H1 (cell line): ENCODE data around the gene FAM227B. TPM values are rescaled to one million over a fixed set of nuclear protein-coding genes. Genes with fewer than 3 reads are reported as not detected.

Experiments used
- CTCF ChIA-PET: fragments of 300-600 bp; sonication (Branson Sonifier 250); formaldehyde crosslinking; loops from one replicate; lab custom pipeline; 2021; ENCODE audit not compliant: partially characterized antibody; lab: Charles Lee
- POLR2A ChIA-PET: fragments of 300-600 bp; sonication (Branson Sonifier 250); formaldehyde crosslinking; loops from one replicate; lab custom pipeline; 2021; ENCODE audit warnings: inconsistent platforms; ENCODE audit not compliant: partially characterized antibody; lab: Charles Lee
- DNase-seq, 2 experiments: peaks; one replicate each; pipeline versions ENCODE4 v3.0.0 to v3.0.0-alpha.2; 2010 to 2022; ENCODE audit warnings: low spot score in 2 of 2, low read depth in 1 of 2, mixed read lengths in 1 of 2
- FAIRE-seq: peaks from 2 replicates; lab custom pipeline; 2011; peaks lifted over from hg19 to GRCh38; lab: Jason Lieb, UNC
- H2AFZ ChIP-seq: 2 replicates; pipeline ENCODE4 v1.8.1; 2012; ENCODE audit warnings: low read length, inconsistent platforms
- H2AK5ac ChIP-seq: 2 replicates; pipeline ENCODE4 v1.6.1; 2013; ENCODE audit warnings: low read depth, low read length
- H2BK120ac ChIP-seq: replicated peaks from 2 replicates; pipeline ENCODE3; 2013; ENCODE audit warnings: low read depth, low read length, inconsistent platforms
- H2BK12ac ChIP-seq: 2 replicates; pipeline ENCODE4 v1.6.1; 2013; ENCODE audit warnings: low read depth, low read length
- H2BK15ac ChIP-seq: 2 replicates; pipeline ENCODE4 v1.6.1; 2013; ENCODE audit warnings: low read length
- H2BK20ac ChIP-seq: 2 replicates; pipeline ENCODE4 v1.6.1; 2013; ENCODE audit warnings: low read length
- H2BK5ac ChIP-seq: 2 replicates; pipeline ENCODE4 v1.6.1; 2013; ENCODE audit warnings: low read depth, low read length
- H3K14ac ChIP-seq: 2 replicates; pipeline ENCODE4 v1.6.1; 2013; ENCODE audit warnings: inconsistent platforms; ENCODE audit not compliant: insufficient read length
- H3K18ac ChIP-seq: 2 replicates; pipeline ENCODE4 v1.6.1; 2013; ENCODE audit warnings: low read length; ENCODE audit errors: extremely low read depth
- H3K23ac ChIP-seq: 2 replicates; pipeline ENCODE4 v1.6.1; 2013; ENCODE audit warnings: inconsistent platforms; ENCODE audit not compliant: insufficient read length
- H3K23me2 ChIP-seq: 2 replicates; pipeline ENCODE4 v1.6.1; 2013; ENCODE audit warnings: low read depth, low read length
- H3K27ac ChIP-seq: 2 replicates; pipeline ENCODE4 v1.6.1; 2011; ENCODE audit warnings: low read depth, low read length, inconsistent platforms
- H3K27me3 ChIP-seq, 4 experiments: replicated peaks in 1 of 4; 1 replicate in 1 of 4; 2 replicates in 3 of 4; pipeline versions ENCODE4 v1.6.1 to v1.8.1; 2011 to 2013; ENCODE audit warnings: low read length in 3 of 4, mild to moderate bottlenecking in 3 of 4, inconsistent platforms in 2 of 4, mixed read lengths in 2 of 4, moderate library complexity in 1 of 4; ENCODE audit not compliant: control insufficient read depth in 3 of 4, insufficient read depth in 3 of 4; ENCODE audit errors: extremely low read depth in 1 of 4
- H3K36me3 ChIP-seq, 4 experiments: 2 replicates each; pipeline versions ENCODE4 v1.6.1 to v1.8.1; 2011 to 2013; ENCODE audit warnings: mild to moderate bottlenecking in 4 of 4, low read length in 3 of 4, moderate library complexity in 2 of 4, control low read depth in 1 of 4, inconsistent platforms in 1 of 4; ENCODE audit not compliant: insufficient read depth in 4 of 4, control insufficient read depth in 2 of 4
- H3K4ac ChIP-seq: replicated peaks from 2 replicates; pipeline ENCODE3; 2013; ENCODE audit warnings: low read length, low read depth, mixed read lengths, inconsistent platforms; ENCODE audit not compliant: insufficient read length
- H3K4me1 ChIP-seq, 4 experiments: replicated peaks in 1 of 4; 1 replicate in 1 of 4; 2 replicates in 3 of 4; pipeline versions ENCODE4 v1.6.1 to v1.8.1; 2011 to 2013; ENCODE audit warnings: low read length in 3 of 4, inconsistent platforms in 2 of 4, mixed read lengths in 1 of 4; ENCODE audit not compliant: insufficient read depth in 4 of 4, control insufficient read depth in 3 of 4
- H3K4me2 ChIP-seq, 2 experiments: 2 replicates each; pipeline versions ENCODE4 v1.6.1 to v1.8.1; 2011 to 2013; ENCODE audit warnings: low read depth in 2 of 2, low read length in 2 of 2, control low read depth in 1 of 2, inconsistent platforms in 1 of 2, mild to moderate bottlenecking in 1 of 2; ENCODE audit not compliant: insufficient read depth in 1 of 2
- H3K4me3 ChIP-seq, 4 experiments: fragments of 200-600, 300-600 bp in 1 of 4; sonication (generic), shearing (Covaris generic), sonication (Bioruptor Twin) in 1 of 4; 2 replicates each; pipeline versions ENCODE4 v1.5.1 to v1.8.1; 2011 to 2016; ENCODE audit warnings: low read length in 4 of 4, low read depth in 3 of 4, control low read depth in 2 of 4, inconsistent platforms in 2 of 4, mild to moderate bottlenecking in 2 of 4, mixed read lengths in 1 of 4, moderate library complexity in 1 of 4; ENCODE audit not compliant: insufficient read depth in 2 of 4; ENCODE audit errors: extremely low read depth in 1 of 4
- H3K56ac ChIP-seq: replicated peaks from 2 replicates; pipeline ENCODE3; 2013; ENCODE audit warnings: low read depth, mild to moderate bottlenecking, mixed read lengths, low read length, inconsistent platforms; ENCODE audit not compliant: insufficient read length
- H3K79me1 ChIP-seq: 2 replicates; pipeline ENCODE4 v1.6.1; 2013; ENCODE audit warnings: low read depth, low read length, control low read depth
- H3K79me2 ChIP-seq, 2 experiments: 2 replicates each; pipeline versions ENCODE4 v1.6.1 to v1.8.1; 2012 to 2013; ENCODE audit warnings: low read length in 2 of 2, mild to moderate bottlenecking in 2 of 2, inconsistent platforms in 1 of 2; ENCODE audit not compliant: insufficient read depth in 2 of 2, control insufficient read depth in 1 of 2
- H3K9ac ChIP-seq, 4 experiments: replicated peaks in 1 of 4; 1 replicate in 1 of 4; 2 replicates in 3 of 4; pipeline versions ENCODE4 v1.6.1 to v1.8.1; 2011 to 2013; ENCODE audit warnings: low read depth in 3 of 4, low read length in 3 of 4, control low read depth in 2 of 4, mild to moderate bottlenecking in 2 of 4, moderate library complexity in 2 of 4, inconsistent platforms in 1 of 4; ENCODE audit errors: extremely low read depth in 1 of 4
- H3K9me3 ChIP-seq, 2 experiments: 2 replicates each; pipeline versions ENCODE4 v1.6.1 to v1.8.1; 2012 to 2013; ENCODE audit warnings: mild to moderate bottlenecking in 2 of 2, moderate library complexity in 2 of 2, control low read depth in 1 of 2, inconsistent platforms in 1 of 2, low read depth in 1 of 2, low read length in 1 of 2, mixed read lengths in 1 of 2; ENCODE audit not compliant: insufficient read depth in 2 of 2
- H4K20me1 ChIP-seq, 2 experiments: replicated peaks in 1 of 2; 2 replicates each; pipeline versions ENCODE3 to v1.8.1; 2011 to 2013; ENCODE audit warnings: inconsistent platforms in 2 of 2, low read length in 2 of 2, mild to moderate bottlenecking in 1 of 2; ENCODE audit not compliant: insufficient read depth in 2 of 2, control insufficient read depth in 1 of 2
- H4K5ac ChIP-seq: 2 replicates; pipeline ENCODE4 v1.6.1; 2013; ENCODE audit warnings: low read length, low read depth, mixed read lengths, inconsistent platforms; ENCODE audit not compliant: insufficient read length
- H4K8ac ChIP-seq: 2 replicates; pipeline ENCODE4 v1.8.0; 2013; ENCODE audit warnings: mild to moderate bottlenecking, moderate library complexity, low read length, inconsistent platforms; ENCODE audit not compliant: insufficient read depth; ENCODE audit errors: extremely low read depth
- H4K91ac ChIP-seq: replicated peaks from 2 replicates; pipeline ENCODE3; 2013; ENCODE audit warnings: low read length, mixed read lengths, inconsistent platforms; ENCODE audit not compliant: insufficient read length
- CTCF ChIP-seq, 3 experiments: IDR thresholded peaks; 1 replicate in 2 of 3; 2 replicates in 1 of 3; pipeline versions ENCODE4 v1.5.1 to v1.6.1; 2011; ENCODE audit warnings: low read length in 3 of 3, mild to moderate bottlenecking in 3 of 3, inconsistent platforms in 2 of 3, low read depth in 1 of 3, moderate library complexity in 1 of 3; ENCODE audit not compliant: insufficient read depth in 1 of 3; ENCODE audit errors: control extremely low read depth in 1 of 3
- RNF2 ChIP-seq: fragments of 200-900, 300-1000 bp; sonication (generic); IDR thresholded peaks from 2 replicates; pipeline ENCODE4 v1.7.1; 2016; ENCODE audit warnings: borderline replicate concordance, low read depth, mild to moderate bottlenecking, antibody characterized with exemption, low read length; ENCODE audit not compliant: poor library complexity, severe bottlenecking; ENCODE audit errors: missing control alignments
- SAP30 ChIP-seq: fragments of 300-600 bp; sonication (generic); IDR thresholded peaks from 2 replicates; pipeline ENCODE4 v1.7.1; 2012; ENCODE audit warnings: low read length, moderate library complexity, mild to moderate bottlenecking, inconsistent platforms; ENCODE audit not compliant: insufficient read depth, insufficient replicate concordance
- WGBS, 2 experiments: shearing (Covaris generic) in 1 of 2; methylation state at CpG; one replicate each; pipeline versions ENCODE4 v1.1.6 to v1.1.7; 2013 to 2015; ENCODE audit warnings: low lambda C conversion rate in 2 of 2, mixed read lengths in 2 of 2, inconsistent platforms in 1 of 2, low coverage in 1 of 2, missing lambda C conversion rate in 1 of 2; ENCODE audit not compliant: insufficient replicate concordance in 2 of 2, insufficient coverage in 1 of 2, insufficient read length in 1 of 2; ENCODE audit errors: extremely low coverage in 1 of 2, missing lambda C conversion rate in 1 of 2; 5-methylcytosine and 5-hydroxymethylcytosine counted together
- polyA plus RNA-seq, 7 experiments: library from polyadenylated mRNA; depleted of rRNA in 3 of 7; stranded (reverse) in 5 of 7; unstranded in 2 of 7; fragments of >200 nt in 5 of 7; fragments of 200-250 nt in 2 of 7; gene quantifications; 1 replicate in 5 of 7; 2 replicates in 1 of 7; 4 replicates in 1 of 7; pipeline versions ENCODE4 v1.2.1 to v1.2.3, GENCODE V29; 2011 to 2013; ENCODE audit warnings: missing spikeins in 2 of 7, mixed read lengths in 2 of 7
- total RNA-seq: library from RNA; stranded (reverse); fragmentation: NEBNext Ultra II Directional; extraction: Animal tissue kit (Norgen Biotek cat#: 25700); gene quantifications from 2 replicates; pipeline ENCODE4 v1.2.1, GENCODE V29; 2021

The FAM227B gene
- total and polyA plus RNA-seq, 2 of the 8 experiments (the other 6 are each of a cell fraction or from before 2014, with no cell fraction given), result 4.0 to 6.5 TPM

GRCh38 chr15:49605588-49605987, 15.0 kb downstream of the FAM227B start:
- Histone ChIP-seq H2BK15ac (no peak overlapping the region), H3K14ac (no peak overlapping the region), H4K8ac (no peak overlapping the region), H3K27ac (no peak overlapping the region), H3K18ac (no peak overlapping the region), H3K4me3 (no peak overlapping the region), H3K79me2 (no peaks in the 10 kb centered on the region), H3K9me3 (no peaks in the 10 kb centered on the region), H2BK5ac (no peak overlapping the region), H4K91ac (no peak overlapping the region), H2AK5ac (no peak overlapping the region), H3K79me1 (no peaks in the 10 kb centered on the region), H3K4me1 (no peaks in the 10 kb centered on the region), H2BK120ac (no peak overlapping the region), H3K4ac (no peak overlapping the region), H3K9ac (no peak overlapping the region), H2BK20ac (no peak overlapping the region), H3K56ac (no peak overlapping the region), H3K23me2 (no peaks in the 10 kb centered on the region; the same call in 1 of the 2 replicates), H3K36me3 (no peaks in the 10 kb centered on the region), H3K27me3 (no peaks in the 10 kb centered on the region), H4K20me1 (no peaks in the 10 kb centered on the region), H2BK12ac (no peak overlapping the region), H3K23ac (no peak overlapping the region), H4K5ac (no peak overlapping the region), H2AFZ (no peak overlapping the region), H3K4me2 (no peak overlapping the region)
- WGBS, 2 experiments, result 90% methylated on average over 2 of the region's 2 CpGs; no CpG with 5 or more reads in 1 of the 2 experiments
- FAIRE-seq (no peak), DNase-seq (no peak)
- ChIA-PET POLR2A (no interaction called here), CTCF (interaction anchor here (1.6 kb wide), 1 partner anchor 135 kb away, joined by 5 read pairs; no protein-coding TSS in a partner anchor)
- TF ChIP-seq RNF2 (no peak), CTCF (IDR thresholded peaks at IDR 0.05; ENCODE audit: control extremely low read depth in 1 of 3, insufficient read depth in 1 of 3, low read depth in 1 of 3, low read length in 3 of 3) (no peak), SAP30 (no peak)
